ENCODE results near the gene UBR3.
"Not testable (repeated sequence)": the region's sequence is repeated elsewhere in the genome, so short reads cannot be mapped to it uniquely, and the experiment has no call there.

The UBR3 gene

GRCh38 chr2:169840747-169841142 lies 13.5 kb downstream of the UBR3 start:
- Histone ChIP-seq H3K27ac (replicated peaks) (no peak overlapping the region), H3K4me3 (replicated peaks; ENCODE audit: insufficient read depth, low read length) (no peak overlapping the region), H3K27me3 (ENCODE audit: insufficient read depth, poor library complexity, severe bottlenecking) (no peaks in the 10 kb centered on the region)
- TF ChIP-seq SPI1 (IDR thresholded peaks at IDR 0.05; ENCODE audit: borderline replicate concordance, low read depth) (no peak), CTCF (IDR thresholded peaks at IDR 0.05; ENCODE audit: insufficient read depth, low read length) (no peak), GABPA (IDR thresholded peaks at IDR 0.05; ENCODE audit: low read depth) (no peak), POLR2AphosphoS5 (IDR thresholded peaks at IDR 0.05; ENCODE audit: low read depth) (no peak)
- TF ChIP-seq, protein P1, sequence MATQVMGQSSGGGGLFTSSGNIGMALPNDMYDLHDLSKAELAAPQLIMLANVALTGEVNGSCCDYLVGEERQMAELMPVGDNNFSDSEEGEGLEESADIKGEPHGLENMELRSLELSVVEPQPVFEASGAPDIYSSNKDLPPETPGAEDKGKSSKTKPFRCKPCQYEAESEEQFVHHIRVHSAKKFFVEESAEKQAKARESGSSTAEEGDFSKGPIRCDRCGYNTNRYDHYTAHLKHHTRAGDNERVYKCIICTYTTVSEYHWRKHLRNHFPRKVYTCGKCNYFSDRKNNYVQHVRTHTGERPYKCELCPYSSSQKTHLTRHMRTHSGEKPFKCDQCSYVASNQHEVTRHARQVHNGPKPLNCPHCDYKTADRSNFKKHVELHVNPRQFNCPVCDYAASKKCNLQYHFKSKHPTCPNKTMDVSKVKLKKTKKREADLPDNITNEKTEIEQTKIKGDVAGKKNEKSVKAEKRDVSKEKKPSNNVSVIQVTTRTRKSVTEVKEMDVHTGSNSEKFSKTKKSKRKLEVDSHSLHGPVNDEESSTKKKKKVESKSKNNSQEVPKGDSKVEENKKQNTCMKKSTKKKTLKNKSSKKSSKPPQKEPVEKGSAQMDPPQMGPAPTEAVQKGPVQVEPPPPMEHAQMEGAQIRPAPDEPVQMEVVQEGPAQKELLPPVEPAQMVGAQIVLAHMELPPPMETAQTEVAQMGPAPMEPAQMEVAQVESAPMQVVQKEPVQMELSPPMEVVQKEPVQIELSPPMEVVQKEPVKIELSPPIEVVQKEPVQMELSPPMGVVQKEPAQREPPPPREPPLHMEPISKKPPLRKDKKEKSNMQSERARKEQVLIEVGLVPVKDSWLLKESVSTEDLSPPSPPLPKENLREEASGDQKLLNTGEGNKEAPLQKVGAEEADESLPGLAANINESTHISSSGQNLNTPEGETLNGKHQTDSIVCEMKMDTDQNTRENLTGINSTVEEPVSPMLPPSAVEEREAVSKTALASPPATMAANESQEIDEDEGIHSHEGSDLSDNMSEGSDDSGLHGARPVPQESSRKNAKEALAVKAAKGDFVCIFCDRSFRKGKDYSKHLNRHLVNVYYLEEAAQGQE (IDR thresholded peaks at IDR 0.05; ENCODE audit: insufficient replicate concordance, low read depth) = no peak
- DNase-seq (ENCODE audit: low read depth in 1 of 2, low spot score in 1 of 2) = no peak

DNA sequence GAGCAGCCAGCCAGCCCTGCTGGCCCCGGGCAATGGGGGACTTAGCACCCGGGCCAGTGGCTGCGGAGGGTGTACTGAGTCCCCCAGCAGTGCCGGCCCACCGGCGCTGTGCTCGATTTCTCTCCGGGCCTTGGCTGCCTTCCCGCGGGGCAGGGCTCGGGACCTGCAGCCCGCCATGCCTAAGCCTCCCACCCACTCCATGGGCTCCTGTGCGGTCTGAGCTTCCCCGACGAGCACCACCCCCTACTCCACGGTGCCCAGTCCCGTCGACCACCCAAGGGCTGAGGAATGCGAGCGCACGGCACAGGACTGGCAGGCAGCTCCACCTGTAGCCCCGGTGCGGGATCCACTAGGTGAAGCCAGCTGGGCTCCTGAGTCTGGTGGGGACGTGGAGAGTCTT lies 14.4 kb downstream of the UBR3 start:
- not testable (repeated sequence) for DNase-seq (ENCODE audit: low read depth in 1 of 2, low spot score in 1 of 2); H3K4me3 ChIP-seq (replicated peaks; ENCODE audit: insufficient read depth, low read length); H3K27me3 ChIP-seq (ENCODE audit: insufficient read depth, poor library complexity, severe bottlenecking); H3K27ac ChIP-seq (replicated peaks)

DNA sequence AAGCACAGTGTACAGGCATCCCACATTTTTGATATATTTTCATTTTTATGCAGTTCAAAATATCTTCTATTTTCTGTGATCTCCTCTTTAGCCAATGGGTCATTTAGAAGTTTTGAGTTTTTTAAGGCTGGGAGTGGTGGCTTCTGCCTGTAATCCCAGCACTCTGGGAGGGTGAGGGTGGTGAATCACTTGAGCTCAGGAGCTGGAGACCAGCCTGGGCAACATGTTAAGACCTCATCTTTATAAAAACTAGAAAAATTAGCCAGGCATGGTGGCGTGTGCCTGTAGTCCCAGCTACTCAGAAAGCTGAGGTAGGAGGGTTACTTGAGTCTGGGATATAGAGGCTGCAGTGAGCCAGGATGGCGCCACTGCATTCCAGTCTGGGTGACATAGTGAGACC lies 17.8 kb downstream of the UBR3 start:
- Histone ChIP-seq H3K4me3 (replicated peaks; ENCODE audit: insufficient read depth, low read length) (no peak overlapping the region), H3K27me3 (ENCODE audit: insufficient read depth, poor library complexity, severe bottlenecking) (no peaks in the 10 kb centered on the region), H3K27ac (replicated peaks) (no peak overlapping the region)
- no peak for TF ChIP-seq GABPA (IDR thresholded peaks at IDR 0.05; ENCODE audit: low read depth)
- no peak for TF ChIP-seq SPI1 (IDR thresholded peaks at IDR 0.05; ENCODE audit: borderline replicate concordance, low read depth)
- TF ChIP-seq, protein P1 (IDR thresholded peaks at IDR 0.05; ENCODE audit: insufficient replicate concordance, low read depth) = no peak
- no peak for TF ChIP-seq CTCF (IDR thresholded peaks at IDR 0.05; ENCODE audit: insufficient read depth, low read length)
- no peak for DNase-seq (ENCODE audit: low read depth in 1 of 2, low spot score in 1 of 2)

- DNase-seq (ENCODE audit: low read depth in 1 of 2, low spot score in 1 of 2); H3K4me3 ChIP-seq (replicated peaks; ENCODE audit: insufficient read depth, low read length): not testable (repeated sequence)
These were observed 21.9 kb downstream of the UBR3 start for GRCh38 chr2:169848959-169849693.

DNA sequence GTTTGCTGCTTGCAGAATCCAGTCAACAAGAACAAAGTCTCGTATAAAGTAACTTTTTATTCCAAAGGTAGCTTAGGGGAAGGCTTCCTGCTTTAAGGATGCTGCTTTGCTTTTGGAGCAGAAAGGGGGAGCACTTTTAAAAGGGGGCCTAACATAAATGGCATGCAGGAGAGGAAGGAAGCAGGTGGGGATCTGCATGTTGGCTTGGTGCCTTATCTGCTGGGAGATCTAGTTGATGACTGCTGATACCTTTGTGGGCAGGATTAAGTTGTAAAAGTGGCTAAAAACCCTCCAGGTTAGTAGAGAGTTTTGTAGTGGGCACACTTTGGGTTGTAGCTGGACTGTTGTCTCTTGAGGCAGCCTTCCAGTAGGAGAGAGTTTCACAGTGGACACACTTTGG lies 22.5 kb downstream of the UBR3 start:
- H3K4me3 ChIP-seq (replicated peaks; ENCODE audit: insufficient read depth, low read length) = no peak overlapping the region
- TF ChIP-seq POLR2AphosphoS5 (IDR thresholded peaks at IDR 0.05; ENCODE audit: low read depth) = no peak
- TF ChIP-seq, protein P1 (IDR thresholded peaks at IDR 0.05; ENCODE audit: insufficient replicate concordance, low read depth) = no peak
- TF ChIP-seq GABPA (IDR thresholded peaks at IDR 0.05; ENCODE audit: low read depth) = no peak
- TF ChIP-seq SPI1 (IDR thresholded peaks at IDR 0.05; ENCODE audit: borderline replicate concordance, low read depth) = no peak
- no peak for TF ChIP-seq CTCF (IDR thresholded peaks at IDR 0.05; ENCODE audit: insufficient read depth, low read length)

More at GRCh38 chr2:169848959-169849693, 21.9 kb downstream of the UBR3 start:
- not testable (repeated sequence) for H3K27me3 ChIP-seq (ENCODE audit: insufficient read depth, poor library complexity, severe bottlenecking); H3K27ac ChIP-seq (replicated peaks)

More for the DNA sequence above, 22.5 kb downstream of the UBR3 start:
- Histone ChIP-seq H3K27me3 (ENCODE audit: insufficient read depth, poor library complexity, severe bottlenecking) (no peaks in the 10 kb centered on the region), H3K27ac (replicated peaks) (no peak overlapping the region)
- no peak for DNase-seq (ENCODE audit: low read depth in 1 of 2, low spot score in 1 of 2)

All from HL-60 (cell line).